Amniotic epithelial cell (primary cell): Measurements from ENCODE around the gene MAP7.

Experiments
- DNase-seq: peaks from one replicate; pipeline ENCODE4 v3.0.0-alpha.2; 2010; ENCODE audit warnings: low read depth

The MAP7 gene

GRCh38 chr6:136564180-136564579 is 14.0 kb upstream of the MAP7 start:
- no peak for DNase-seq

GRCh38 chr6:136563386-136564152 is 13.3 kb upstream of the MAP7 start:
- peak; percentile 33 for DNase-seq

DNA sequence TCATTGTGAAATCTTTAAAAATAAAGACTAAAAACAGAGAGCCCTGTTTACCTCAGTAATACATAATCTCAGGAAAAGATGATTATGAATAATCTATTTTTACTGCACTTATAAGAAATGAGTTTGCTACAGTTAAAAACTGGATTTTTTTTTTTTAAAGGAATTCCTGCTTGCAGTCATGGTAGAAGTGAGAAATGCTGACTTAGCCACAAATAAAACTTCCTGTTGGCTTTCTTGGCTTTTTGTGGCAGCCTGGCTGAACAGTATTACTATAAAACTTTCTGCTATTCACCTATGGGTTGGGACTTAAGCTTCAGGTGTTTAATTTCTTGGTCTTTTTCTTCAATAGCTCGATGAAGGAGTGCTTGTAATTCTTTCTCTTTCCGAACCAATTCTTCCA is 12.0 kb upstream of the MAP7 start:
- no peak for DNase-seq

DNA sequence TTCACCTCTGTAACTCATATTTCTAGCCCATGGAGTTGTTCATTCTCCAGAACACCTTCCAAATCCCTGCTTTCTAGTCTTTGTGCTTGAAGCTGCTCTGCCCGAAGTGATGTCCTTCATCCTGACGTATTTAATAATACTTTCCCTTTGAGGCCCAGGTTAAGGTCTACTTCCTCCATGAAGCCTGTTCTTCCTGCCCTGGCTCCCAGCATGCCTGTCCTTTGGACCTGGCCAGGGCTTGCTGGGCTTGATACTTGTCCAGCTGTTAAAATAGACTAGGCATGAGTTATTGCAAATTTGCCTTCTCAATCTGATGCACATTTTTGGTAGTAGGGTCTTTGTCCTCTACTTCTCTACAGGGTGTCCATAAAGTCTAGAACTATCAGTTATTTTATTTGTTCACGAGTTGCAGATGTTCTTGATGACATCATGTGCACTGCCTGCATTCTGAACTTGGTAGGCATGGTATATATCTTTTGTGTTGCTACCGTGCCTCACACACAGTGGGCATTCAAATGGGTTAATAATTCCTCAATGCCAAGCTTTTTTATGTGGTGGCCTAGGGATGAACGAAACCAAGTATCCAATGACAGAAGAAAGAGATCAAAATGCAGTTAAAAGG is 3.1 kb upstream of the MAP7 start:
- no peak for DNase-seq

- no peak for DNase-seq
These were observed 1.8 kb upstream of the MAP7 start for GRCh38 chr6:136552054-136552453.

DNA sequence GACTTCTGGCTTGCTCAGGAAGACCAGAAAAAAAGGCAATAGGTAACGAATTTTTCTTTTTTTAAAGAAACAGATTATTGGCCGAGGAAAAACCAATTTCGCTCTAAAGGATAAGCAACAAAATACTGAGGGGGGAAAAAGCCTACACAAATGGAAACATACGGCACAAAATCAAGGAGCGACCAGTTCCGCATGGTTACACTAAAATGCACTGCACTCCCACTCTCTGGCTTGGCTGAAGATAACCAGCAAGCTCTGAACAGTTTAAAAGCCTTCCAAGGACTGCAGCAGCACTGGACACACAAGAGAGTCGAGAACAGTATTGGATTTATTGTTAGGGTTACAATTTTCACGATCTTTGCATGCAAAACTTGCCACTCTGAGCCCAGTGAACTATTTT is 881 bp upstream of the MAP7 start:
- no peak for DNase-seq

DNA sequence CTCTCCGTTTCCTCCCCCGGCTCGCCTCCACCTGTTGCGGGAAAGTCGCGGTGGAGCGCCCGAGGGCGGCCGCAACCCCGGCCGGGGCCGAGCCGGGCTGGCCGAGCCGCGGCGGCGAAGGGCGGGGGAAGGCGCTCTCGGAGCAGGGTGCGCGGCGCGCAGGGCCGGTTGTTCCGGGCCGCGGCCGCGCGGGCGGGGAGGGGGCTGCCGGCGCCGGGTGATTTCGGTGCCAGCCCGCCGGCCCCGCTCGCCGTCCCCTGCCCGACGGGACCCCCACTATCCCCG is 235 bp downstream of the MAP7 start:
- no peak for DNase-seq

GRCh38 chr6:136549300-136550044 is 750 bp downstream of the MAP7 start:
- DNase-seq, result no peak

DNA sequence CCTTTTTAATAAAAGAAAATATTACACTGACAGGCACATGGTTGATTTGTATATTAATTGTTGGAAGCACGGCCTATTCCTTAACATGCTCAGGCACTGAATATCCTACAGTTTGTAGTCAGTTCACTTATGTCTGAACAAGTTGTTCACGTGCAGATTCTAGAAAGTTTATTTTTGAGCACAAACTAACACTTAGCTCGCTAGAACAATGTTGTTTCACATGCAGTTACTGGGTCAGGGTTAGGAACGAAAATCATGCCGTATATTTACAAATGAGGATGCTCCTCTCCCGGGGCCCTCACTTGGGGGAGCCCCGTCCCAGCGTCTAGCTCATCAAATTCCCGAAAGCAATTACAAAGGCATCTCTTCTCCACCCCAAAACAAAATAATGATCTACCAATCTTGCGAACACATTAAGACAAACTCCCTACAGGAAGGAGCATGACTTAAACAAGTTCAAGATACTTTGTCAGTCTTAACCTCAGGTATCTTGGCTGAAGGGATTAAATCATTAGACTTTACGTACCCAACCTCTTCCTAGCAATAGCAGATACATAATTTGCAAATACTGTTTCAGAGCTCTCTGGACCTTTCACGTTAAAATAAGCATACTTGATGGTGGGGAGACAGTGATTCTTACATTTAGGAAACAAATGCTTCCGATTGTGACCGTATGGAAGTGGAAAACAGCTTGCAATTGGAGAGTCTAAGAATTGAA is 1.5 kb downstream of the MAP7 start:
- DNase-seq, result no peak

DNA sequence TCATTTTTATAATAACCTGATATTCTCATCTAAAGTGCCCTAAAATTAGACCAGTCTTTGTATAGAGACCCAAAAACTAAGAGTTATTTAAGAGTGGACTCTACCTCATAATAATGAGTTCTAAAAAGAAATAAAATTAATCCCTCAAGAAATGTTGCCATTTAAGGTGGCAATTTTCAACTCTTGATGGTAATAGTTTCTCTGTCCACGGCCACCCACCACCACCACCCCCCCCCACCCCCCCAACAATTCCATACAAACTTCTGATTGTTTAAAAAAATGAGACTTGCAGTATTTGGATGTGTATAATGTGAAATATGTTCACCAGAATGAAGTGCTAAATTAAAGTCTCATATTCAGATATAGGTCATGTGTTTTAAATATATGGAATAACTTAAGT is 2.4 kb downstream of the MAP7 start:
- DNase-seq, result no peak

DNA sequence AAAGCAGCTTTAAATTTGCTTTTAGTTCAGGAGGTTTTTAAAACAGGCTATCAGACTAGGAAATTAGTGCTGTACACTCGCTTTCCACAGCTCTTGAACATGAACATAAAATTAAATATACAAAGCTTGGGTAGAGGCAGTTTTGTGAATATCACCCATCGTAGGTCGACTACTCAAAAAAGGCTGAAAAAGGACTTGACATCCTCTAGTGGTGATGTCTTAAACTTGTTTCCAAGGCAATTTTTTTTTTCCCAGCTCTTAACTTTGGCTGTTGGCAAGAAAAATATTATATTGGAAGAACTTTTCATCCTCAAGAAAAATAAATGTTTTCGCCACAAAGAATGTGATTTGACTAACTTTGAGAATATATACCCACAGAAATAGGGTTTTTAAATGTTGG is 2.9 kb downstream of the MAP7 start:
- DNase-seq, result peak; percentile 42

- no peak for DNase-seq
These were observed 3.9 kb downstream of the MAP7 start for GRCh38 chr6:136546331-136546730.

GRCh38 chr6:136544326-136544725 is 5.9 kb downstream of the MAP7 start:
- DNase-seq, result no peak

DNA sequence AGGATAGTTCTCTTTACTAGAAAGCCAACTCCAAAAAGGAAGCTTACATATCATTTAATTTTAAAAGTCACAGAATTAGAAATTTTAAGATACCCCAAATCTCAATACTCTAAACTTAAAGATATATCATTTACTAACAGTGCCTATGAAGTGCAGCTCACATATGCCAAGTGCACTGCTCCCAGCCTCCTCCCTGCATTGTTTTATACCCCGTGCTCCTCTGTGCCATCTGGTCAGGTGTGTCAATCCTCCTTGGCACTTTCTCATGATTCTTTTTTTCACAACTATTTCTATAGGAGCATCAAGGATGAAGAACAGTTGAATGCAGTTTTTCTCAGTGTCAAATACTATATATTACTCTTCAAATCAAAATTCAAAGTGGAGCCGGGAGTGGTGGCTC is 8.8 kb downstream of the MAP7 start:
- DNase-seq, result no peak

- no peak for DNase-seq
These were observed 10.1 kb downstream of the MAP7 start for GRCh38 chr6:136539967-136540652.

GRCh38 chr6:136538836-136539235 is 11.4 kb downstream of the MAP7 start:
- no peak for DNase-seq

DNA sequence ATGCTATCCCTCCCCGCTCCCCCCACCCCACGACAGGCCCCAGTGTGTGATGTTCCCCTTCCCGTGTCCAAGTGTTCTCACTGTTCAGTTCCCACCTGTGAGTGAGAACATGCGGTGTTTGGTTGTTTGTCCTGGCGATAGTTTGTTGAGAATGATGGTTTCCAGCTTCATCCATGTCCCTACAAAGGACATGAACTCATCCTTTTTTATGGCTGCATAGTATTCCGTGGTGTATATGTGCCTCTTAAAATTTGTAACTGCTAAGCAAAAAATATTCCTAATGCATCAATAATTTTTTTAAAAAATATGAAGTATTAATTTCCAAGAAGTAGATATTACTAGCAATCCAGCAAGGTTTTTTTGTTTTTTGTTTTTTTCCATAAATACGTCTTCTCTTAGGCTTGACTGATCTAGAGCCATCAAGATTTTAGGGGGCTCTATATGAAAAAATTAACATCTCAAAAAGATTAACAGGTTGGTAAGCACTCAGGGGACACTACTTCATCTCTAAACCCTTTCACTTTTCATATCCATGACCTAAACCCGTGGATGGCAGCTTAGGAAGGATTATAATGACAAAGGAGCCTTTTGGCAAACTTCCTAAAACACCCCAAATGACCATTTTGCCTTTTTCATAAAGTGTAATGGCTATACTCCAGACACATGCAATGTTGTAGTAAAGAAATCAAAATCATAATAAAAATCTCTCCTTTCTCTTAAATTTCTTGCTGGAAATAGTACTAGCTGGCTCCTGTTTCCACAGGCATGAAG is 14.2 kb downstream of the MAP7 start:
- DNase-seq, result no peak

DNA sequence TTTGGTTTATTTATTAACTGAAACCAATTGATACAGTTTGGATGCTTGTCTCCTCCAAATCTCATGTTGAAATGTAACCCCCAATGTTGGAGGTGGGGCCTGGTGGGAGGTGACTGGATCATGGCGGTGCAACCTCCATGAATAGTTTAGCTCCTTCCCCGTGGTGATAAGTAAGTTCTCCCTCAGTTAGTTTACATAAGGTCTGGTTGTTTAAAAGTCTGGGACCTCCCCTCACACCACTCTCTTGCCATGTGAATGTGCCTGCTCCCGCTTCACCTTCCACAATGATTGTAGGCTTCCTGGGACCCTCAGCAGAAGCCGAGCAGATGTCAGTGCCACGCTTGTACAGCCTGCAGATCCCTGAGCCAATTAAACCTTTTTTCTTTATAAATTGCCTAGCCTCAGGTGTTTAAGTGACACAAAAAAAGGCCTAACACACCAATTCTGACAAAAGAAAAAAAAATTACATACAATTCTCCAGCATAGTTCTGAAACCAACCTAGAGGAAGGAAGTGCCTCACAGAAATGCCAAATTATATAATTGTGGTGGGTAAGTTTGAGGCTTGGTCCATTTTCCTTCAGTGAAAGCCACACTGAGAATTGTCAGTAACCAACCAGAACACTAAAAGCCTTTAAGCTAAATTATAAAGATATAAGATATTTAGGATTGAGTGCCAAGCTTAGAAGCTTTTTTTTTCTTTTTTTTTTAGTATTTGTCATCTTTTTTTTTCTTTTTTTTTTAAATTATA is 15.0 kb downstream of the MAP7 start:
- no peak for DNase-seq

DNA sequence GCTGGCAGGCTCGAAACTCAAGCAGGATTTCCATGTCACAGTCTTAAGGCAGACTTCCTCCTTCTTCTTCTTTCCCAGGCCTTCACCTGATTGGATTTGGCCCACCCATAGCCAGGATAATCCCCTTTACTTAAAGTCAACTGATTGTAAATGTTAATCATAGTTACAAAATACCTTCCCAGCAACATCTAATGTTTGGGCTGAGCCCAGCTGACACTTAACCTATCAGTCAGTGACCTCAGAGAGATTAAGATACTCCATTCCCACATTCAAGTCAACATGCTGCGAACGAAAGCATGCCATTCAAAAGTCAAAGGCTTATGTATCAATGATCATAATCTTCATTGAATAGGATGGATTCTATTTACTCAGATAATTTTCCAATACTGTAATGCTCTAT is 16.0 kb downstream of the MAP7 start:
- DNase-seq, result no peak

DNA sequence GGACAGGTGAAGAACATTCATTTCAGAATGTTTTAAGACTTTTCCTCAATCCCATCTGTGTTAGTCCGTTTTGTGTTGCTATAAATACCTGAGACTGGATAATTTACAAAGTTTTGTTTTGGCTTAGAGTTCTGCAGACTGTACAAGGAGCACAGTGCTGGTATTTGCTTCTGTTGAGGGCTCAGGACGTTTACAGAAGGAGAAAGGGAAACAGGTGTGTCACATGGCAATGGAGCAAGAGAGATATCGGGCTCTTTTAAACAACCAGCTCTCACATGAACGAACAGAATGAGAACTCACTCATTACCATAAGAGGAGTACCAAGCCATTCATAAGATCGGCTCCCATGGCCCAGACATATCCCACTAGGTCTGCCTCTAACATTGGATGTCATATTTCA is 16.7 kb downstream of the MAP7 start:
- no peak for DNase-seq

DNA sequence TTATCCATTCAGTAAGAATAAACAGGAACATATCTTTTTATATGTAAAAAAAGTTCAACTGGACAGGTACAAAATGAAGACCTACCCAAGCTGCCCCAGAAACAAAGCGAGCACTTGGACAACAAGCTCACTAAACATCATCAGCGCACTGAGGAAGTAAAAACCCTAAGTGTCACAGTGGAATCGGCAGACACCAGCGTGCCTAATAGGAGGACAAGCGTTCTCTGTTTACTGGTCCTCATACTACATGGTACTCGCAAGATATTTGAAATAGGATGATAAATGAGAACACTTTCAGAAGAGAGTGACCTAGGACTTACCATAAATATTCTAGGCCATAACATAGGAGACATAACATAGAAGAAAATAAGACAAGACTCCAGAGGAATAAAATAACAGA is 18.2 kb downstream of the MAP7 start:
- no peak for DNase-seq
